Uterus (tissue), 2 donors: Measurements from ENCODE around the gene NTSR1.

ENCODE experiments used
- POLR2A ChIP-seq, 2 donors: fragments of 450-650 bp; IDR thresholded peaks; one replicate each; pipeline ENCODE4 v1.6.1; 2016; ENCODE audit warnings: antibody characterized with exemption in 2 of 2, mild to moderate bottlenecking in 1 of 2, moderate library complexity in 1 of 2
- TF ChIP-seq, protein P1 (sequence below), 4 experiments: fragments of 200-600 bp in 2 of 4; fragments of 450-650 bp in 2 of 4; sonication (generic) in 2 of 4; IDR thresholded peaks; one replicate each; pipeline ENCODE4 v1.5.1; 2016 to 2019; ENCODE audit warnings: antibody characterized with exemption in 4 of 4, mild to moderate bottlenecking in 2 of 4, moderate library complexity in 1 of 4

DNA sequence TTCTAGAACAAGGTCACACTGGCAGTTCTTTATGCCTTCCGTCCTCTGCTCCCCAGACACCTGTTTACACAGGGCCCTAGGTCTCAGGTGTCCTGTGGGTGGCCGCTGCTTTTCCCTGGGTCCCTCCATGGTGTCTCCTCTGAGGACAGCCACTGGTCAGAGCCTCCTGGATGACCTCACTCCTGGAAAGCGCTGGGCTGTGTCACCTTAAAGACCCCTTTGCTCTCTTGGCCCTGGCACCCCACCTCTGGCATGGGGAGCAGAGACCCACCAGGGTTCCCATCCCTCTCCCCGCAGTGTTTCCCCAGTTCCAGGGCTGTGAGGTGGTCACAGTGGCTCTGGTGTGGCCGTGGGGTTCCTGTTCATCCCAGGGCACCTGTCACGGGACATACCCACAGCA lies 33.9 kb downstream of the NTSR1 start:
- TF ChIP-seq, protein P1, sequence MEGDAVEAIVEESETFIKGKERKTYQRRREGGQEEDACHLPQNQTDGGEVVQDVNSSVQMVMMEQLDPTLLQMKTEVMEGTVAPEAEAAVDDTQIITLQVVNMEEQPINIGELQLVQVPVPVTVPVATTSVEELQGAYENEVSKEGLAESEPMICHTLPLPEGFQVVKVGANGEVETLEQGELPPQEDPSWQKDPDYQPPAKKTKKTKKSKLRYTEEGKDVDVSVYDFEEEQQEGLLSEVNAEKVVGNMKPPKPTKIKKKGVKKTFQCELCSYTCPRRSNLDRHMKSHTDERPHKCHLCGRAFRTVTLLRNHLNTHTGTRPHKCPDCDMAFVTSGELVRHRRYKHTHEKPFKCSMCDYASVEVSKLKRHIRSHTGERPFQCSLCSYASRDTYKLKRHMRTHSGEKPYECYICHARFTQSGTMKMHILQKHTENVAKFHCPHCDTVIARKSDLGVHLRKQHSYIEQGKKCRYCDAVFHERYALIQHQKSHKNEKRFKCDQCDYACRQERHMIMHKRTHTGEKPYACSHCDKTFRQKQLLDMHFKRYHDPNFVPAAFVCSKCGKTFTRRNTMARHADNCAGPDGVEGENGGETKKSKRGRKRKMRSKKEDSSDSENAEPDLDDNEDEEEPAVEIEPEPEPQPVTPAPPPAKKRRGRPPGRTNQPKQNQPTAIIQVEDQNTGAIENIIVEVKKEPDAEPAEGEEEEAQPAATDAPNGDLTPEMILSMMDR (IDR thresholded peaks at IDR 0.05): no peak
- TF ChIP-seq POLR2A (IDR thresholded peaks at IDR 0.05): no peak
